Large intestine (tissue), 3 donors: Measurements from ENCODE around the gene CELF2. TPM values are rescaled to one million over a fixed set of nuclear protein-coding genes. Genes with fewer than 3 reads are reported as not detected.

Source experiments
- DNase-seq, 2 donors: peaks; one replicate each; pipeline versions ENCODE4 v3.0.0 to v3.0.0-alpha.2; 2013
- H3K27ac ChIP-seq: one replicate; pipeline ENCODE4 v1.5.1; 2013; ENCODE audit warnings: low read length
- H3K27me3 ChIP-seq: 2 replicates; pipeline ENCODE4 v1.6.1; 2013; ENCODE audit warnings: low read length; ENCODE audit not compliant: control insufficient read depth, insufficient read depth
- H3K36me3 ChIP-seq: 2 replicates; pipeline ENCODE4 v1.6.1; 2013; ENCODE audit warnings: low read length; ENCODE audit not compliant: control insufficient read depth, insufficient read depth
- H3K4me1 ChIP-seq: one replicate; pipeline ENCODE4 v1.6.1; 2013; ENCODE audit warnings: low read length; ENCODE audit not compliant: control insufficient read depth, insufficient read depth
- H3K4me3 ChIP-seq: one replicate; pipeline ENCODE4 v1.5.1; 2013; ENCODE audit warnings: low read length
- H3K9me3 ChIP-seq: one replicate; pipeline ENCODE4 v1.6.1; 2013; ENCODE audit warnings: mild to moderate bottlenecking, low read depth, low read length, moderate library complexity; ENCODE audit not compliant: control insufficient read depth
- WGBS: methylation state at CpG from one replicate; pipeline ENCODE4 v1.1.5; 2013; ENCODE audit warnings: low lambda C conversion rate; ENCODE audit not compliant: insufficient coverage; 5-methylcytosine and 5-hydroxymethylcytosine counted together
- polyA plus RNA-seq: library from polyadenylated mRNA; unstranded; fragments of 120-200 nt; gene quantifications from one replicate; pipeline ENCODE4 v1.2.1, GENCODE V29; 2013

Gene CELF2
- polyA plus RNA-seq, 1 donor = 14.9 TPM

DNA sequence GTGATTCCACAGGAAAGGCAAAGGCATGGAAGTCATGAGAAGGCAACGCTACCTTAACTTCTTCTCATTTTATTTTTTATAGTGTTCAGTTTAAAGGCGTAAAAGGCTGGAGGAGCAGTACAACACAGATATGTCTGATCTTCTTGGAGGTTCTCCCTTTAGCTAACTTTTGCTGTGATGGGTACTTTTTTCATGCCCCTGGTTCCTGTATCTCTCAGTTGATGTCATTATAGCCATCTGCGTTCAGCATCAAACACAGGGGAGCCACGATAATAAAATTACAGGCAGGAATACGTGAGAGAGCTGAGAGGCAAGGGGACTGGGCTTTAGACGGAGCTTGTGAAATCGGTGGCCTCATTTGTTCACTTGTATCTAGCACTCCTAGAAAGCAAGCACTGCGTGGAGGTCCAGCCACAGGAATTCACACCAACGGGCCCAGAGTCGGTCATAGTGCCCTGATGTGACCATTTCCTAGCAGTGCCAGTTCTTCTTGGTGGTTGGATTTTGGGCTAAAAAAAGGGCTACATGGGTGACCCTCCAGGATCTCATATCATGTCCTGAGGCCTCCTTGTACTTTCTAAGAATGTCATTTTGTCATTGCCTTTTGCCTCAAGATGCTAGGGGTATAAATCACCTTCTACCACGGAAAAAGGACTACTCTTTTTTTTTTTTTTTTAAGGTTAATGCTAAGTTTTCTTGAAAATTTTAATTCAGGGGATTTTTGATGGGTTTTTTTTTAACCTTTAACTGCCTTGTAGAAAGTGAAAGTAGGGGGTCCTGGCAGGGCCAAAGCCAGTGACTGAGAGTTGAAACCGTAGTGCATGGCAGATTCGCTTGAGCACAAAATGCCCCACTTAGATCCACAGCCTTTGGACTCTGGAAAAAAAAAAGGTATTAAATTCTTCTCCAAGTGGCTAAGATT lies 191.5 kb downstream of the CELF2 start:
- Histone ChIP-seq H3K9me3 (no peaks in the 10 kb centered on the region), H3K4me1 (no peaks in the 10 kb centered on the region), H3K27ac (no peak overlapping the region), H3K36me3 (no peaks in the 10 kb centered on the region), H3K27me3 (no peaks in the 10 kb centered on the region), H3K4me3 (no peak overlapping the region)
- DNase-seq = no peak
- WGBS = 100% methylated on average over 1 of the region's 13 CpGs

DNA sequence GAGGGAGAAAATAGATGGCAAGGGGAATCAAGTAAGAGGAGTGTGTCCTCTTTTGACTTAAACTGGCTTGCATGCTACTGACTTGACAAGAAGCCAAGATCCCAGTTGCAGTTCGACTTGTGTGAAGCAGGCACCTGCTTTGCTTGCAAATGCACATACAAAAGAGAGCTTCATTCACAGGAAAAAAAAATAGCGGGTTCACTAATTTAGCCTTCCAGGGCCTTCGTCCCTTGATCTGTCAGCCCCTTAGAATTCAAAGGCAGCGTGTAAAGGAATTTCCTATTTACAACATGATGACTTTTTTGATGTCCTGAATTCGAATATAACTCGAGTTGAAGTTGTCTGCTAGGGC lies 192.1 kb downstream of the CELF2 start:
- 70% methylated on average over 2 of the region's 6 CpGs for WGBS
- Histone ChIP-seq H3K4me1 (no peaks in the 10 kb centered on the region), H3K36me3 (no peaks in the 10 kb centered on the region), H3K4me3 (no peak overlapping the region), H3K9me3 (no peaks in the 10 kb centered on the region), H3K27ac (no peak overlapping the region), H3K27me3 (no peaks in the 10 kb centered on the region)
- no peak for DNase-seq

DNA sequence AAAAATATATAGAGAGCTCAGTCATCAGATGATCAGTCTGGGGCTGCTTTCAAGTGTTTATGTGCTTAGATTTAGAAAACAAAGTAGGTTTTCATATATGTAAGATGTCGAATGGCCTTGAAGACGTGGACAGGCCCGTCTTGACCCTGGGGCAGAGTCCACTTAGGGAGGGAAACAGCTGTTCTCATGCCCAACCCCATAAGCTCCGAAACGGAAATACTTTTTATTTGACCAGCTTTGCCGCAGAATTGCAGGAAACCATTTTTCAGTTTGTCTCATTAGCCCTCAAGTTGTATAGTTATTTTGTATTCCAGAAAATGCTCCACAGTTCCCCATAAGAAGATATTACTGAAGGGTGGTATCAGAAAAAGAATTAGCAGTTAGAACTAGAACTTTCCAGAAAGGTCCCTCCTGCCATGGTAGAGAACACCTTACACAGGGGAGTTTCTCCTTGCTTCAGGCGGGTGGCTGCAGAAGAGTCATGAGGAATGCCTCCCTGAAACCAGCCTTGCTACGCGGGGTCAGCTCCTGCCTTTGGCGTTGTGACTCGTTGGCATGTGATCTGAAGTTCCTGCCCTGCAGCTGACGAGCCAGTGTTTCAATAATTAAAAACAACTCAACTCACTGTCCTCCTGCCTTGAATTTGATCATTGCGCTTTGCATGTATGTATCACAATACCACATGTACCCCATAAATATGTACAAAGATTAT lies 192.7 kb downstream of the CELF2 start:
- no peaks in the 10 kb centered on the region for H3K9me3 ChIP-seq
- DNase-seq = no peak
- no peak overlapping the region for H3K4me3 ChIP-seq
- H3K36me3 ChIP-seq = no peaks in the 10 kb centered on the region
- H3K27ac ChIP-seq = no peak overlapping the region
- H3K4me1 ChIP-seq = no peaks in the 10 kb centered on the region
- no peaks in the 10 kb centered on the region for H3K27me3 ChIP-seq
- 90% methylated on average over 2 of the region's 13 CpGs for WGBS

DNA sequence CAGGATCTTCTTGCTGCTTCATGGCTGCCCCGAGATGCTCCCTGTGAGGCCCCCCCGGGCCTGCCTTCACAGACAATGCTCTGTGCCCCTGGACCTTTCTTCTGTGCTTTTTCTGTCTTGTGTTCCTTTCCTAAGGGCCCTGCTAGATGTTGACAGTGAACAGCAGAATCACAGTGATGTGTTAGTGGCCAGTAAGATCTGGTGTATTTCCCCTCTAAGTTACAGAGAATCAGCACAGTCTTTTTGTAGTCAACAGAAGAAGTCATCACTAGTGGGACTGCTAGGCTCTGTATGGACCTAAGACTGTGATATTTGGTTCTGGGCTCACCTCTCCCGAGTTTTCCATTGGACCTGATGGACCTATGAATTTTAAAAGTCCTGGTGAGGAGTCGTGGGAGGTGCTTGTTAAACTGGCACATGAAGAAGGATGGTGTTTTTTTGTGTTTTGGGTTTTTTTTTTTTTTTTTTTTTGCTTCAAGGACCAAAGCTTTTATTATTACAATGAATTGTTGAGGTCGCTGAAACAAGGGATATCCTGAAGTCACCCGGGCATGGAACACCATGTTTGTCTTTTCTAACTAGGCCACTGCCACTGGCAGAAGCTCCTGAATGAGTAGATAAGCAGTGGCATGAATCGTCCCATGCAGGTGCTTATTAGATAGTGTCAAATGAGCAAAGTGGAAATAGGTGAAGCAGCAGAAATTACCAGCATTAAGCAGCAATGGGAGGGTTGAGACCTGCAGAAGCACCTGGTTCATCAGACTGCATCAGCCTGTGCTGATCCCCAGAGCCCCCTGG lies 194.8 kb downstream of the CELF2 start:
- Histone ChIP-seq H3K27me3 (no peaks in the 10 kb centered on the region), H3K36me3 (no peaks in the 10 kb centered on the region), H3K9me3 (no peaks in the 10 kb centered on the region), H3K4me3 (no peak overlapping the region), H3K27ac (no peak overlapping the region), H3K4me1 (no peaks in the 10 kb centered on the region)
- no CpG with 5 or more reads among the region's 7 CpGs for whole genome bisulfite sequencing
- no peak for DNase-seq

DNA sequence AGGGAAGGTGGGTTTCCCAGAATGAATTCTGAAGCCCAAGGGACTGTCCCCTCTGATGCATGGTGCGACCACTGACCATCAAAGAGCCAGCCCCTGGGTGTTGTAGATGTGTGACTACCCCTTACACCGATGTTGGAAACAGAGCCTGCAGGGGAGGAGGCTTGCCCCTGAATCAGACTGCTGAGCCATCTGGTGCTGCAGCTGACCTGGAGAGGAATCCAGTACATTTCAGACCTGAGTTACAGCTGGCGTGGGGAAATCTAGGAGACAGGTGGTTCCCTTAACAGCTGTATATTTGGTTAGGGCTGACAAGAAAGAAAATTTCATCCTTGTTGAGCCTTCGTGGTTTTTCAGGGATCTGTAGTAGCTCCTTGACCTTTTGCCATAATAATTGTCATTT lies 195.5 kb downstream of the CELF2 start:
- H3K27me3 ChIP-seq = no peaks in the 10 kb centered on the region
- DNase-seq = no peak
- H3K36me3 ChIP-seq = no peaks in the 10 kb centered on the region
- no peaks in the 10 kb centered on the region for H3K4me1 ChIP-seq
- H3K27ac ChIP-seq = no peak overlapping the region
- H3K9me3 ChIP-seq = no peaks in the 10 kb centered on the region
- no peak overlapping the region for H3K4me3 ChIP-seq
- WGBS = 57% methylated on average over 1 of the region's 4 CpGs

DNA sequence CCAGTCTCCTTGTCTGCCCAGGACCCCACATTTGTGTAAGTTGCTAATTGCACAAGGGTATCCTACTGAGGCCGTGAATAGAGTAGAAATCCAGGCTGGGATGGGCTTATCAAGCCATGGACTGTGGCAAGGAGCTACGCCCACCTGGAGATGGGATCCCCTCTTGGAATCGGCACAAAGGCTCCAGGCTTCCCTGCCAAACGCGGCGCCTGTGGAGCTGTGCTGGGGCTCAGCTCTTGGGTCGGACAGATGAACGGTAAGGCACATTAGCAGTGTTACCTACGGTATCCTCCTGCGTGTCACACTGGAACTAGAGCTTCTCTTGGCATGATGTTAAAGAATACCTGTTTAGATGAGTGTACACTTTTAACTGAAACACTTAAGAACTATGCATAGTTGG lies 196.7 kb downstream of the CELF2 start:
- Histone ChIP-seq H3K4me1 (no peaks in the 10 kb centered on the region), H3K27me3 (no peaks in the 10 kb centered on the region), H3K27ac (no peak overlapping the region), H3K4me3 (no peak overlapping the region), H3K9me3 (no peaks in the 10 kb centered on the region), H3K36me3 (no peaks in the 10 kb centered on the region)
- no peak for DNase-seq
- WGBS = no CpG with 5 or more reads among the region's 10 CpGs

DNA sequence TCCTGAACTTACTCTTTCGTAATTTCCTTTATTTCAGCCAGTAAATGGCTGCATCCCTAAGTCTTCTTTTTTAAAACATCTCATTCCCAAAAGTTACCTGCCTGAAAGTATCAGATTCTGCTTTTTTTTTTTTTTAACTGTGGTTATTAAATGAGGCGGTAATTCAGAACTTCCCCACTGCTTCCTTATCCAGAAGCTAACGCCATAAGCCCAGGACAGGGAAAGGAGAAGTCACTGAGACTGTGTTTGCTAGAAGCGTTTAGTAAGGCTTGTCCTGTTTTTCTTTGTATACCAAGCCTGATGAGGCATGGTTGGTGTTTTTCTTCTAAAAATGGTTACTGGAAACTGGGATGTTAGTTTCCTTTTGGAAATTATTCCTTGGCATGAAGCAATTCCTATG lies 197.8 kb downstream of the CELF2 start:
- H3K36me3 ChIP-seq = no peaks in the 10 kb centered on the region
- H3K4me3 ChIP-seq = no peak overlapping the region
- 100% methylated on average over 3 of the region's 4 CpGs for WGBS
- no peaks in the 10 kb centered on the region for H3K4me1 ChIP-seq
- DNase-seq = no peak
- H3K27ac ChIP-seq = no peak overlapping the region
- no peaks in the 10 kb centered on the region for H3K9me3 ChIP-seq
- H3K27me3 ChIP-seq = no peaks in the 10 kb centered on the region

DNA sequence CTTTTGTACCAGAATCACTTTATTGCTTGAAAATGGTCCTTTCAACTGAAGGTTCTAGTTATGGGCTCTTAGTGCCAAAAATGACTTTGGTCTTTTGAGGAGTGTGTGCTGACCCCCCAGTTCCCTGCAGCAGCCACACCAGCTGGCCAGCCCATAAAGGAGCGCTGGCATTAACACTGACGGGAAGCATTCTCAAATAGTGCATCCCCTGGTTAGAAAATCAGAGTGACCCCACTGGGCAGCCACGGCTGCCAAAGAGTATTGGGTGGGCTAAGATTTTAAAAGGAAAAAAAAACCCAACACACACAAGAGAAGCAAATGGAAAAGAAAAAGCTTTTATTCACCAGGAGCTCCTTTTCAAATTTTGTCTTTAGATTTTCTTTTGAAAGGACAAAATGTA lies 199.8 kb downstream of the CELF2 start:
- Histone ChIP-seq H3K4me1 (no peaks in the 10 kb centered on the region), H3K36me3 (no peaks in the 10 kb centered on the region)
- 88% methylated on average over 1 of the region's 3 CpGs for WGBS

DNA sequence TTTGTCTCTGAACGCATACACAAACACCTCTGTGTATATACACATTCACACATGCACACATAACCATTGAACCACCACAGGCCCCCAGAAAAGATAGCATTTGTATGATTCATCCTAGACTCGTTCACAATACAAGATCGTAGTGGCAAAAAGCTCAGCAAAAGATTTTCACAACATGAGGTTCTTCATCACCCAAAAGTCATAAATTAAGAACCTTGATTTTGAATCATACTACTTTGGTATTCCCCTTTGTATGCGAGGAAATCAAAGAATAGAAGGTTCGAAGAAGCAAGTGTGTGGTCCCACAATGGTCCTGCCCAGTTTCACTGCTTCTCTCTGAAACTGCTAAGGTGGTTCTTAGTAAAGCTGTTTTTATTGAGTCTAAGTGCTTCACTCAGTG lies 200.7 kb downstream of the CELF2 start:
- Histone ChIP-seq H3K27me3 (no peaks in the 10 kb centered on the region), H3K27ac (no peak overlapping the region), H3K9me3 (no peaks in the 10 kb centered on the region), H3K4me3 (no peak overlapping the region), H3K36me3 (no peaks in the 10 kb centered on the region), H3K4me1 (no peaks in the 10 kb centered on the region)
- DNase-seq = no peak
- WGBS = 79% methylated on average over 2 of the region's 5 CpGs

More for the DNA sequence above, 199.8 kb downstream of the CELF2 start:
- no peak for DNase-seq
- Histone ChIP-seq H3K4me3 (no peak overlapping the region), H3K27me3 (no peaks in the 10 kb centered on the region), H3K9me3 (no peaks in the 10 kb centered on the region), H3K27ac (no peak overlapping the region)

DNA sequence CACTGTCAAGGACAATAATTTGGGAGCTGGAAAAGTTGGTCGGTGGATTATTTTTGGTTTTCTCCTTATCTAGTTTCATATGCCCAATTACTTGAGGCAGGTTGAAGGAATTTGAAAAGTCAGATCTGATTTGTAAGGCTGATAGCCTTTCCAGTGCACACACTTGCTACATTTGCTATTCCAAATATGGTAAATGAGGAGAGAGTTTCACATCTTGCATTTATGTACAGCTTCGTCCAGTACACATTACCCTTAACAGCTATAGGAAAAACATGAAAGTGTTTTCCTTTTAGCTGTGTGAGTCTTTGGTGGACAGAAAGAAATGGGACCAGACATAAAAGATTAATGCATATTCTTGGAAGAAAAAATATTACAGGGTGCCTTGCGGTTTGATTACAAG lies 201.8 kb downstream of the CELF2 start:
- Histone ChIP-seq H3K9me3 (no peaks in the 10 kb centered on the region), H3K4me3 (no peak overlapping the region), H3K27me3 (no peaks in the 10 kb centered on the region), H3K36me3 (no peaks in the 10 kb centered on the region), H3K27ac (no peak overlapping the region), H3K4me1 (no peaks in the 10 kb centered on the region)
- DNase-seq = no peak
- WGBS = 100% methylated on average over 1 of the region's 3 CpGs
